ENCODE results near the gene FARP1.

FARP1 gene

GRCh38 chr13:98110749-98111148 lies 32.1 kb upstream of the FARP1 start:
- no peak overlapping the region for H3K4me3 ChIP-seq (replicated peaks in 1 of 2; ENCODE audit: low read depth in 2 of 2, low read length in 2 of 2)
- TF ChIP-seq CTCF (IDR thresholded peaks at IDR 0.05; ENCODE audit: low read depth, low read length), result no peak
- no peak for DNase-seq (ENCODE audit: low read depth in 2 of 2)

- H3K4me3 ChIP-seq (replicated peaks in 1 of 2; ENCODE audit: low read depth in 2 of 2, low read length in 2 of 2), result no peak overlapping the region
- no peak for DNase-seq (ENCODE audit: low read depth in 2 of 2)
- TF ChIP-seq CTCF (IDR thresholded peaks at IDR 0.05; ENCODE audit: low read depth, low read length), result no peak
Measured at GRCh38 chr13:98111168-98112098, 31.5 kb upstream of the FARP1 start.

- no peak for DNase-seq (ENCODE audit: low read depth in 2 of 2)
- TF ChIP-seq CTCF (IDR thresholded peaks at IDR 0.05; ENCODE audit: low read depth, low read length), result no peak
- no peak overlapping the region for H3K4me3 ChIP-seq (replicated peaks in 1 of 2; ENCODE audit: low read depth in 2 of 2, low read length in 2 of 2)
Measured at GRCh38 chr13:98112456-98112855, 30.4 kb upstream of the FARP1 start.

GRCh38 chr13:98118865-98119264 lies 24.0 kb upstream of the FARP1 start:
- no peak for DNase-seq (ENCODE audit: low read depth in 2 of 2)
- no peak for TF ChIP-seq CTCF (IDR thresholded peaks at IDR 0.05; ENCODE audit: low read depth, low read length)
- H3K4me3 ChIP-seq (replicated peaks in 1 of 2; ENCODE audit: low read depth in 2 of 2, low read length in 2 of 2), result no peak overlapping the region

GRCh38 chr13:98123176-98123575 lies 19.7 kb upstream of the FARP1 start:
- no peak overlapping the region for H3K4me3 ChIP-seq (replicated peaks in 1 of 2; ENCODE audit: low read depth in 2 of 2, low read length in 2 of 2)
- no peak for TF ChIP-seq CTCF (IDR thresholded peaks at IDR 0.05; ENCODE audit: low read depth, low read length)
- DNase-seq (ENCODE audit: low read depth in 2 of 2), result no peak

- peak; percentile 13 to 83 for DNase-seq (ENCODE audit: low read depth in 2 of 2)
- H3K4me3 ChIP-seq (replicated peaks in 1 of 2; ENCODE audit: low read depth in 2 of 2, low read length in 2 of 2), result no peak overlapping the region
- TF ChIP-seq CTCF (IDR thresholded peaks at IDR 0.05; ENCODE audit: low read depth, low read length), result peak; percentile 5
Measured at GRCh38 chr13:98129059-98129746, 13.7 kb upstream of the FARP1 start.
